PC-3 (cell line): ENCODE results near the gene EXD2. TPM values are rescaled to one million over a fixed set of nuclear protein-coding genes. Genes with fewer than 3 reads are reported as not detected.

Experiments
- ATAC-seq: fragments of 200-7000 bp; cut with Tn5 transposase; 2 replicates; pipeline ENCODE4 v1.9.1; 2020; ENCODE audit warnings: mild to moderate bottlenecking, moderate library complexity
- BruUV-seq: library from RNA; stranded (reverse); fragments of 400-500 nt; replicated peaks from 2 replicates; lab custom pipeline; 2021; lab: Mats Ljungman, UMichigan
- CTCF ChIA-PET: fragments of 300-600 bp; sonication (Branson Sonifier 250); formaldehyde crosslinking; loops from one replicate; lab custom pipeline; 2022; ENCODE audit warnings: antibody characterized with exemption; lab: Charles Lee
- POLR2A ChIA-PET: fragments of 300-600 bp; sonication (Branson Sonifier 250); formaldehyde crosslinking; loops from one replicate; lab custom pipeline; 2022; ENCODE audit warnings: antibody characterized with exemption; ENCODE audit not compliant: unreplicated experiment; lab: Charles Lee
- DNase-seq: peaks from one replicate; pipeline ENCODE4 v3.0.0-alpha.2; 2015
- H2AFZ ChIP-seq: fragments of 300-600 bp; sonication (generic); 2 replicates; pipeline ENCODE4 v1.6.0; 2016; ENCODE audit warnings: antibody characterized with exemption, low read length
- H3F3A ChIP-seq: fragments of 300-600 bp; sonication (generic); one replicate; pipeline ENCODE4 v1.6.0; 2017; ENCODE audit warnings: antibody characterized with exemption, low read length, control low read depth, mild to moderate bottlenecking; ENCODE audit not compliant: unreplicated experiment
- H3K27ac ChIP-seq: fragments of 300-600 bp; sonication (generic); 2 replicates; pipeline ENCODE4 v1.5.1; 2016; ENCODE audit warnings: mild to moderate bottlenecking, low read length
- H3K27me3 ChIP-seq: fragments of 300-600 bp; sonication (generic); 2 replicates; pipeline ENCODE4 v1.6.1; 2016; ENCODE audit warnings: low read length, mixed read lengths
- H3K36me3 ChIP-seq: fragments of 300-600 bp; sonication (generic); 2 replicates; pipeline ENCODE4 v1.6.1; 2016; ENCODE audit warnings: low read depth, mixed run types, low read length, mixed read lengths
- H3K4me1 ChIP-seq: fragments of 300-600 bp; sonication (generic); 2 replicates; pipeline ENCODE4 v1.5.1; 2016; ENCODE audit warnings: low read length; ENCODE audit not compliant: insufficient read depth
- H3K4me2 ChIP-seq: fragments of 300-600 bp; sonication (generic); 2 replicates; pipeline ENCODE4 v1.6.0; 2016; ENCODE audit warnings: low read length
- H3K4me3 ChIP-seq: fragments of 300-600 bp; sonication (generic); 2 replicates; pipeline ENCODE4 v1.5.1; 2016; ENCODE audit warnings: mild to moderate bottlenecking, low read length, mixed read lengths
- H3K79me2 ChIP-seq: fragments of 300-600 bp; sonication (generic); 2 replicates; pipeline ENCODE4 v1.6.1; 2017; ENCODE audit warnings: low read length, mixed read lengths
- H3K9ac ChIP-seq: fragments of 300-600 bp; sonication (generic); 2 replicates; pipeline ENCODE4 v1.6.0; 2016; ENCODE audit warnings: mild to moderate bottlenecking, low read length
- H3K9me2 ChIP-seq: fragments of 300-600 bp; sonication (generic); replicated peaks from 2 replicates; pipeline ENCODE4 v1.6.1; 2016; ENCODE audit warnings: mixed run types, low read length, mixed read lengths
- H3K9me3 ChIP-seq: fragments of 300-600 bp; sonication (generic); 2 replicates; pipeline ENCODE4 v1.6.1; 2016; ENCODE audit warnings: low read length, mixed read lengths
- H4K20me1 ChIP-seq: fragments of 300-600 bp; sonication (generic); 2 replicates; pipeline ENCODE4 v1.6.1; 2016; ENCODE audit warnings: low read length, mixed read lengths
- CTCF ChIP-seq: fragments of 300-600 bp; sonication (generic); conservative IDR thresholded peaks from 2 replicates; pipeline ENCODE4 v1.5.1; 2017; ENCODE audit warnings: antibody characterized with exemption, low read depth, mild to moderate bottlenecking, low read length
- EZH2 ChIP-seq: fragments of 300-600 bp; sonication (generic); IDR thresholded peaks from one replicate; pipeline ENCODE4 v1.6.1; 2017; ENCODE audit warnings: antibody characterized with exemption, mild to moderate bottlenecking, low read length; ENCODE audit not compliant: unreplicated experiment
- EZH2phosphoT487 ChIP-seq: fragments of 300-600 bp; sonication (generic); IDR thresholded peaks from 2 replicates; pipeline ENCODE4 v1.6.1; 2018; ENCODE audit warnings: mild to moderate bottlenecking, antibody characterized with exemption, low read length, borderline replicate concordance
- intact Hi-C: fragments of 100-400 bp; cut with micrococcal nuclease; formaldehyde crosslinking; loops from 2 replicates; pipeline ENCODE4 v1.9.0; 2023
- total RNA-seq: library from RNA; depleted of rRNA; stranded (reverse); fragments of >200 nt; gene quantifications from 2 replicates; pipeline ENCODE4 v1.2.3, GENCODE V29; 2014

The EXD2 gene
- total RNA-seq, 1 experiment from 2014 or later: 19.9 TPM

- H3K9me3 ChIP-seq: no peaks in the 10 kb centered on the region
- peaks cover 77% of the 10 kb centered on the region for H3K79me2 ChIP-seq
- no peaks in the 10 kb centered on the region for H3F3A ChIP-seq
- no peak overlapping the region for H3K4me3 ChIP-seq
- TF ChIP-seq EZH2 (no peak), CTCF (no peak)
- H3K27me3 ChIP-seq: no peaks in the 10 kb centered on the region
- no peaks in the 10 kb centered on the region for H3K9me2 ChIP-seq
- peaks cover 2% of the 10 kb centered on the region for H3K36me3 ChIP-seq
- intact Hi-C loops: no loop called here
- no TSS peak for BruUV-seq
- no peak for ATAC-seq
- 0 out of 2 replicates have a peak, but pooled peaks cover 5% of the 10 kb centered on the region for H4K20me1 ChIP-seq
- DNase-seq: no peak
- CTCF ChIA-PET: no interaction called here
- no peak overlapping the region for H2AFZ ChIP-seq
- no peaks in the 10 kb centered on the region for H3K4me1 ChIP-seq
- H3K4me2 ChIP-seq: no peak overlapping the region
- H3K27ac ChIP-seq: no peak overlapping the region
- H3K9ac ChIP-seq: no peak overlapping the region
- POLR2A ChIA-PET: no interaction called here
These were observed 49.2 kb upstream of the EXD2 start for GRCh38 chr14:69142101-69142500.

- POLR2A ChIA-PET: interaction anchor here (0.5 to 0.7 kb wide), 3 partner anchors 17 to 1375 kb away, joined by 4 to 6 read pairs (median 5); no protein-coding TSS in a partner anchor
- Histone ChIP-seq H3K4me1 (peaks cover 38% of the 10 kb centered on the region), H3K4me2 (peak overlapping the region; percentile 96), H3K79me2 (peaks cover 77% of the 10 kb centered on the region), H3F3A (no peaks in the 10 kb centered on the region), H3K9me3 (no peaks in the 10 kb centered on the region), H3K36me3 (peaks cover 8% of the 10 kb centered on the region), H3K9ac (no peak overlapping the region), H3K27ac (peak overlapping the region; percentile 27), H4K20me1 (0 out of 2 replicates have a peak, but pooled peaks cover 5% of the 10 kb centered on the region), H2AFZ (no peak overlapping the region), H3K9me2 (no peaks in the 10 kb centered on the region), H3K4me3 (peak overlapping the region; percentile 1; the same call in 1 of the 2 replicates), H3K27me3 (no peaks in the 10 kb centered on the region)
- TF ChIP-seq CTCF (no peak), EZH2 (no peak), EZH2phosphoT487 (no peak)
- CTCF ChIA-PET: interaction anchor here (0.6 to 2.9 kb wide), 4 partner anchors 19 to 138 kb away, joined by 3 to 20 read pairs (median 4); no protein-coding TSS in a partner anchor
- DNase-seq (no peak), ATAC-seq (no peak)
- BruUV-seq: no TSS peak
- intact Hi-C loops: loop anchor here (1.0 kb wide), 1 partner anchor 8 kb away; no protein-coding TSS in a partner anchor
These were observed 41.6 kb upstream of the EXD2 start for GRCh38 chr14:69149461-69150244.
